NT2/D1 (cell line): ENCODE measurements around the gene PPEF1.

Experiments used
- DNase-seq: peaks from one replicate; pipeline ENCODE4 v3.0.0-alpha.2; 2011; ENCODE audit warnings: low read depth, low spot score
- H3K27me3 ChIP-seq: 2 replicates; pipeline ENCODE4 v1.6.0; 2011; ENCODE audit warnings: mild to moderate bottlenecking; ENCODE audit not compliant: insufficient read length, insufficient read depth
- H3K36me3 ChIP-seq: 2 replicates; pipeline ENCODE4 v1.6.1; 2011; ENCODE audit warnings: mild to moderate bottlenecking, low read length, mixed read lengths; ENCODE audit not compliant: insufficient read depth, insufficient read length
- H3K4me1 ChIP-seq: 2 replicates; pipeline ENCODE4 v1.5.1; 2011; ENCODE audit not compliant: insufficient read depth, insufficient read length
- H3K4me3 ChIP-seq: 2 replicates; pipeline ENCODE4 v1.5.1; 2011; ENCODE audit warnings: low read depth; ENCODE audit not compliant: insufficient read length
- H3K9ac ChIP-seq: 2 replicates; pipeline ENCODE4 v1.6.0; 2011; ENCODE audit warnings: low read depth; ENCODE audit not compliant: insufficient read length
- H3K9me3 ChIP-seq: 2 replicates; pipeline ENCODE4 v1.5.1; 2011; ENCODE audit warnings: mild to moderate bottlenecking, low read length; ENCODE audit not compliant: insufficient read depth
- SUZ12 ChIP-seq: IDR thresholded peaks from 2 replicates; pipeline ENCODE4 v1.6.1; 2011; ENCODE audit not compliant: insufficient read length, insufficient read depth; ENCODE audit errors: extremely low read depth
- YY1 ChIP-seq: IDR thresholded peaks from 2 replicates; pipeline ENCODE4 v1.6.1; 2011; ENCODE audit not compliant: insufficient read length, insufficient read depth
- ZNF274 ChIP-seq: IDR thresholded peaks from 2 replicates; pipeline ENCODE4 v1.6.1; 2011; ENCODE audit warnings: mild to moderate bottlenecking, low read depth, low read length

PPEF1 gene, protein sequence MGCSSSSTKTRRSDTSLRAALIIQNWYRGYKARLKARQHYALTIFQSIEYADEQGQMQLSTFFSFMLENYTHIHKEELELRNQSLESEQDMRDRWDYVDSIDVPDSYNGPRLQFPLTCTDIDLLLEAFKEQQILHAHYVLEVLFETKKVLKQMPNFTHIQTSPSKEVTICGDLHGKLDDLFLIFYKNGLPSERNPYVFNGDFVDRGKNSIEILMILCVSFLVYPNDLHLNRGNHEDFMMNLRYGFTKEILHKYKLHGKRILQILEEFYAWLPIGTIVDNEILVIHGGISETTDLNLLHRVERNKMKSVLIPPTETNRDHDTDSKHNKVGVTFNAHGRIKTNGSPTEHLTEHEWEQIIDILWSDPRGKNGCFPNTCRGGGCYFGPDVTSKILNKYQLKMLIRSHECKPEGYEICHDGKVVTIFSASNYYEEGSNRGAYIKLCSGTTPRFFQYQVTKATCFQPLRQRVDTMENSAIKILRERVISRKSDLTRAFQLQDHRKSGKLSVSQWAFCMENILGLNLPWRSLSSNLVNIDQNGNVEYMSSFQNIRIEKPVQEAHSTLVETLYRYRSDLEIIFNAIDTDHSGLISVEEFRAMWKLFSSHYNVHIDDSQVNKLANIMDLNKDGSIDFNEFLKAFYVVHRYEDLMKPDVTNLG

GRCh38 chrX:18707426-18708049 lies at the start of gene PPEF1:
PPEF1 (plus strand) TSS chrX:18707645; CDS start chrX:18707781, 136 bp downstream.
- Histone ChIP-seq H3K4me3 (no peak within 1 kb of the TSS), H3K9ac (no peak within 1 kb of the TSS), H3K36me3 (no peaks in the 10 kb centered on the region), H3K4me1 (peaks cover 2% of the 10 kb centered on the region), H3K9me3 (peaks cover 9% of the 10 kb centered on the region; the same call in 1 of the 2 replicates), H3K27me3 (no peaks in the 10 kb centered on the region)
- TF ChIP-seq YY1 (no peak), SUZ12 (no peak), ZNF274 (no peak)
- no peak for DNase-seq

- no peaks in the 10 kb centered on the region for H3K27me3 ChIP-seq
- H3K4me3 ChIP-seq = no peak overlapping the region
- no peak for DNase-seq
- no peak overlapping the region for H3K9ac ChIP-seq
- TF ChIP-seq ZNF274 = no peak
- TF ChIP-seq SUZ12 = no peak
- TF ChIP-seq YY1 = no peak
- H3K36me3 ChIP-seq = no peaks in the 10 kb centered on the region
- no peaks in the 10 kb centered on the region; the same call in 1 of the 2 replicates for H3K9me3 ChIP-seq
- H3K4me1 ChIP-seq = no peaks in the 10 kb centered on the region
Measured at GRCh38 chrX:18661273-18661672, 46.2 kb upstream of the PPEF1 start.

DNA sequence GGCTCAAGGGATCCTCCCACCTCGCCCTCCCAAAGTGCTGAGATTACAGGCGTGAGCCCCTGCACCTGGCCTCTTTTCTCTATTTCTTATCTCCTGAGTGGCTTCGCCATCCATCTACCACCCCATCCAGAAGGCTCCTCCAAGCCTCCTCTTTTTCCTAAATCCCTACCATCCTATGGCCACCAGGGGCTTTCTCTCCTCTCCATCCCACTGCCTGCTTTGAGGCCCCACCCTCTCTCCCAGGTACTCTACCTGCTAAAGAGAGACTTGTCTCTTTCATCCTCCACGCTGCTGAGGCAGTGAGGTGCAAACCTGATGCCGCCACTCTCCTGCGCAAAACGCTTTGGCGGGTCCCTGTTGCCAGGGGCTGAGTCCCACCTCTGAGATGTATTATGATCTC lies 42.5 kb upstream of the PPEF1 start:
- no peak for TF ChIP-seq ZNF274
- no peak for TF ChIP-seq YY1
- Histone ChIP-seq H3K27me3 (no peaks in the 10 kb centered on the region), H3K9ac (no peak overlapping the region), H3K36me3 (no peaks in the 10 kb centered on the region), H3K4me1 (peaks cover 5% of the 10 kb centered on the region), H3K4me3 (no peak overlapping the region), H3K9me3 (no peaks in the 10 kb centered on the region)
- no peak for DNase-seq

DNA sequence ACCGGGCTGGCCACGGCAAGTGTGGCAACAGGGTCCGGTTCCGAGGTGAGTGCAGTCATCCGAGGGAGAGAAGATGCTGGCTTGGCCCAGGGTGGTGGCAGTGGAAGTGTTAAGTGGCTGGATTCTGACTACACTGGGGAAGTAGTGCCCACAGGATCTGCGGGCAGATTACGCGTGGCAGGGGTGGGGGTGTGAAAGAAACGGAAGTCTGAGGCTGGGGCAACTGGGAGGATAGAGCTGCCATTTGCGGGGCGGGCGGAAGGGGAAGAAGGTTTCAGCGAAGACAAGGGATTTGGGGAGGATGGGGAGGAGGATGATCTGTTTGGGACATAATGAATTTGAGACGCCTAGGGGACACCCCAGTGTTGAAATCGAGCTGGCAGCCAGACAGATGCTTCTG lies 40.8 kb upstream of the PPEF1 start:
- DNase-seq = no peak
- TF ChIP-seq YY1 (no peak), SUZ12 (no peak), ZNF274 (no peak)
- Histone ChIP-seq H3K36me3 (no peaks in the 10 kb centered on the region), H3K4me1 (peaks cover 5% of the 10 kb centered on the region), H3K9me3 (no peaks in the 10 kb centered on the region), H3K4me3 (no peak overlapping the region), H3K27me3 (no peaks in the 10 kb centered on the region), H3K9ac (no peak overlapping the region)

- no peaks in the 10 kb centered on the region for H3K9me3 ChIP-seq
- no peaks in the 10 kb centered on the region for H3K27me3 ChIP-seq
- H3K9ac ChIP-seq = no peak overlapping the region
- DNase-seq = no peak
- no peak for TF ChIP-seq SUZ12
- no peak for TF ChIP-seq ZNF274
- TF ChIP-seq YY1 = no peak
- no peaks in the 10 kb centered on the region for H3K36me3 ChIP-seq
- H3K4me1 ChIP-seq = peaks cover 5% of the 10 kb centered on the region
- H3K4me3 ChIP-seq = no peak overlapping the region
Measured at GRCh38 chrX:18668071-18668835, 39.2 kb upstream of the PPEF1 start.

DNA sequence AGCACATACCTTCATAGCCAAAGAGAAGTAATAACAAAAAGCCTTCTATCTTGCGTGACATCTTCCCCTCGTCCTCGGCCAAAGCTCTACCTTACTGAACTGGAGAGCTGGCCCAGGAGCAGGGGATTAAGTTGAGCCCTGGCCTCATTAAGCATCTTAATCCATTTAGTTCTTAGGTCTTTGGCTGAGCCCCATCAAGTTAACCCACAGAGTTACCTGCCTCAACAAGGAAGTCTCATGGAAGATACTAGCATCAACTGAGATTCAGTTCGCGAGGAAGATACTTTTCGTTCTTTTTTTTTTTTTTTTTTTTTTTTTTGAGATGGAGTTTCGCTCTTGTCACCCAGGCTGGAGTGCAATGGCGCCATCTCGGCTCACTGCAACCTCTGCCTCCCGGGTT lies 35.4 kb upstream of the PPEF1 start, which contains the start of gene RS1:
Gene RS1, minus strand, starts transcription at position 101 of the 400 bp plus-strand sequence. Its CDS starts 40 bp downstream, at position 61.
- no peaks in the 10 kb centered on the region for H3K9me3 ChIP-seq

GRCh38 chrX:18674417-18674787 lies 33.0 kb upstream of the PPEF1 start:
- TF ChIP-seq ZNF274 (no peak), SUZ12 (no peak), YY1 (no peak)
- H3K4me1 ChIP-seq = peaks cover 4% of the 10 kb centered on the region
- peak overlapping the region; percentile 9 for H3K9ac ChIP-seq
- no peaks in the 10 kb centered on the region for H3K9me3 ChIP-seq
- no peaks in the 10 kb centered on the region for H3K36me3 ChIP-seq
- H3K4me3 ChIP-seq = peak overlapping the region; percentile 63
- H3K27me3 ChIP-seq = no peaks in the 10 kb centered on the region
- no peak for DNase-seq

More for the DNA sequence above, 35.4 kb upstream of the PPEF1 start, which contains the start of gene RS1:
- H3K4me3 ChIP-seq = no peak within 1 kb of the TSS
- peaks cover 5% of the 10 kb centered on the region for H3K4me1 ChIP-seq
- H3K36me3 ChIP-seq = no peaks in the 10 kb centered on the region
- no peak for DNase-seq
- no peak for TF ChIP-seq ZNF274
- no peak for TF ChIP-seq SUZ12
- no peak for TF ChIP-seq YY1
- H3K9ac ChIP-seq = no peak within 1 kb of the TSS
- H3K27me3 ChIP-seq = no peaks in the 10 kb centered on the region
